ENCODE measurements around the gene DPP10.
"Not testable (repeated sequence)": the region's sequence is repeated elsewhere in the genome, so short reads cannot be mapped to it uniquely, and the experiment has no call there.

DPP10 gene

DNA sequence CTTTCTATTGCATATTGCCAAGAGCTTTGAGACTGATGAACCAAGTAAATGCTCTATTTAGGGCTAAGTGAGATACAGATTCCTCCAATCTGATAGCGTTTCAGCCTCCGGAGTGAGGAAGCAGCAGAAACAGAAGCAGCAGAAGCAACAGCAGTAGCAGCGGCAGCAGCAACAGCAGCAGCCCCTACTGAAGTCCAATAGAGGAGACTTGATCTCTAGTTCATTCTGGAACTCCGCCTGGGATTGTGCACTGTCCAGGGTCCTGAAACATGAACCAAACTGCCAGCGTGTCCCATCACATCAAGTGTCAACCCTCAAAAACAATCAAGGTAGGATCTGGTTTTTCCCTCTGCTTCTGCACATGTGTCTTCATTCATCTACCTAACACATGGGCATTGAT lies at the start of gene DPP10:
TSS of gene DPP10 (plus strand) at position 132 of the 400 bp plus-strand sequence.
- DNase-seq (ENCODE audit: low read depth in 2 of 2) = no peak

DNA sequence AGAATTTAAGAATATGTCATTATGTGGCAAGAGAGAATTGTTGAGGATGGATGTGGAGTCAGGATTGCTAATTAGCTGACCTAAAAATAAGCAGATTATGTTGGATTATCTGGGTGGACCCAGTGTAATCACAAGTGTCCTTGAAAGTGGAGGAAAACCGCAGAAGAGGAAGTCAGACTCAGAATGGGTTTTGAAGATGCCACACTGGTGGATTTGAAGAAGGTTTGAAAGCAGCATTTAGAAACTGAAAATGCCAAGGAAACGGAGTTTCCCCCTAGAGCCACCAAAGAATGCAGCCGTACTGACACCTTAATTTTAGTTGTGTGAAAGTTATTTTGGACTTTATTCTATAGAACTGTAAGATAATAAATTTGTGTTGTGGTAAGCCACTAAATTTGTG lies 41.6 kb upstream of the DPP10 start:
- no peak for DNase-seq (ENCODE audit: low read depth in 2 of 2)

DNA sequence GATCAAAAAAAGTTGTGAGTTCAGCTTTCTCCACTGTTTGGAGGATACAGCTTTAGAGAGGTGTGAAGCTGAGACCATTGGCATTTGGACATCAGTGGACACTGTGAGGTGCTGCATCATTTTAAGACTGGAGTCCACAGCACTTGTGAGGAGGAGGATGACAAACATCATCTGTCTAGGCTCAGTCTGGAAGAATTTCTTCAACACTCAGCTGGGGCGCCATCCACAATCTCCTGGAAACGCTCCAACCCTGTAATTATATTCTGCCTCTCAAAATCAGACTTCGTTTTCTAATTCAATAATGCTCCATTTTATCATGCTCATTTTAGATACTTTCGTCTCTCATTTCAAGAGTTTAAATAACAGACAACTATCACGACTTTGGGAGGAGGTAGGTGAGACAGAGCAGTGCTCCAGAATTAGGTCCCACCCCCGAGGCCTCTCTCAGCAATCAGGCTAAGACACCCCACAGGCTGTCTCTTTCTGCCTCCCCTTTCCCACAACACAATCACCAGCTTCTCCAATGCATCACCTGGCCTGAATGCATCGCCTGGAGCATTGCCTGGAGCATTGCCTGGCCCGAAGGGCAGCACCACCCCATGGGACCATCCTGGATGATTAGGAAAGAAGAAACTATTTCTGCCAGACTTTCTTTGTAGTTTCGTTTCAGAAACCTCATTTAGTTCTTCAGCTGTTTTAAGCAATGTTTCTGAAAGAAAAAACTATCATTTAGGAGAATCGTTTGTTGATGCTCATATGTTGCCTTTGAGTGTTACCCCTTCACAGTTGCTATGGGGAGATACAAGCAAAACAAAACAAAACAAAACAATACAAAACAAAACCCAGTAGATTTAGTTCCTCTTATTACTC lies 37.0 kb upstream of the DPP10 start:
- no peak for DNase-seq (ENCODE audit: low read depth in 2 of 2)

DNA sequence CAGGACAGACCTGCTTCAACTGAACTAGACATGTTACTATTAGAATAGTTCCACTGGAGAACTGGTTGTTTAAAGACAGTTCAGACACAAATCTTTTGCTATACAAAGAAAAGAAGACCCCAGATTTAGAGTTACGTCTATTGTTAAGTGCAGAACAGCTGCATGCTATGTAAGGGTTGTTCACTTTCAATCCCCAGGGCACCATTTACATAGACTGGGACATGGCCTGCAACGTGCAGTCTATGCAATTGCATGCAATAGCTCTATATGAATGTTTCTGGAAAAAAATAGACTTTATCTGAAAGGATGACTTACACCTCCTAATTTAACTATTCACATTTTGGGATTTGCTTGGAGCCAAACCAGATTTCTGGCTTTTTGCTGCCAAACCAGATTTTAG lies 36.1 kb upstream of the DPP10 start:
- DNase-seq (ENCODE audit: low read depth in 2 of 2) = no peak

DNA sequence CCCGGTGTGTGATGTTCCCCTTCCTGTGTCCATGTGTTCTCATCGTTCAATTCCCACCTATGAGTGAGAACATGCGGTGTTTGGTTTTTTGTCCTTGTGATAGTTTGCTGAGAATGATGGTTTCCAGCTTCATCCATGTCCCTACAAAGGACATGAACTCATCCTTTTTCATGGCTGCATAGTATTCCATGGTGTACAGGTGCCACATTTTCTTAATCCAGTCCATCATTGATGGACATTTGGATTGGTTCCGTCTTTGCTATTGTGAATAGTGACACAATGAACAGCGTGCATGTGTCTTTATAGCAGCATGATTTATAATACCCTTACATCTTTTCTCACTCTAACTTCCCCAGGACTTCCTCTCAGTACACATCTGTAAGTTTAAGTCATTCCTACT lies 35.1 kb upstream of the DPP10 start:
- not testable (repeated sequence) for DNase-seq (ENCODE audit: low read depth in 2 of 2)

DNA sequence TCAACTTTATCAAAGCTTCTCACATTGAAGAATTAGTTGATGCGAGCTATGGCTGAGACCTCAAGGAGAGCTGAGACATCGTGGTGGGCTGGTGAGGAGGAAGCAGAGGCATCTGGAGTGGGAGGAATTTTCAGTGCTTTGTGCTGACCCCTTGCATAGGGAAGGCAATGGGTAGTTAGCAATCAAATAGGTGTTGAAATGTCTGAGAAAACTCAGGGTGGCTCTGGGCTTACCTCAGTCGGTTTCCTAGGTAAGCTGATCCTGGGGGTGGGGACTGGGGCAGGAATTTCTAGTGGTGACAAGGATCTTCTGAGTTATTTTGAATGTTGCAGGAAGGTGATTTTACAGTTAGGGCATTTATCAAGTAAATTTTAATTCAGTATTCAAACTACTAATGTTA lies 20.7 kb upstream of the DPP10 start:
- DNase-seq (ENCODE audit: low read depth in 2 of 2) = no peak

DNA sequence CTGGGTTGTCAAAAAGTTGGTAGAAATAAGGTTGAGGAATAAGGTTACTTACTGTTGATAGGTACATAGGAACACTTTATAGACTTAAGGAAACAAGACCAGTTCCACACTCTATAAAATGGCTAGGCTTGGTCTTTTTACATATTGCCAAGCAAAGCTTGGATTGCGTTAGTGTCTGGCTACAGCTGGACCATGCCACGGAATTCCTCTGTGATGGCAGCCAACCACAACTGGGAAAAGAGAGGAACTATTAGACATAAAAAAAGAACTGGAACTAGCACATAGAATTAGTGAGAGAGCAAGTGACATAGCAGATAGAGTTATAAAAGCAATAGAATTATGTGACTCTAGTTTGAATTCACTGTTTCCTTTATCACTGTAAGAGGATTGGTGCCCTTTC lies 17.7 kb upstream of the DPP10 start:
- DNase-seq (ENCODE audit: low read depth in 2 of 2) = no peak

DNA sequence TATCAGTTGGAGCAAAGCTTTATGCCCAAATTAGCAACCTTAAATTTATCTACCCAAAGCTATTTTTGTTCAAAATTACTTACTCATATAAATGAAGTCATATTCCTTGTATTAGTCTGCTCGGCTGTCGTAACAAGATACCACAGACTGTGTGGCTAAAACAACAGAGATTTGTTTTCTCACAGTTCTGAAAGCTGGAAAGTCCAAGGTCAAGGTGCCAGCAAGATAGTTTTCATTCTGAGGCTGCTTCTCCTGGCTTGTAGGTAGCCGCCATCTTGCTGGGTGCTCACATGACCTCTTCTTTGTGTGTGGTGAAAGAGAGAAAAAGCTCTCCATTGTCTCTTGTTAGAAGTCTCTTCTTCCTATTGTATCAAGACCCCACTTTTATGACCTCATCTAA lies 15.7 kb upstream of the DPP10 start:
- DNase-seq (ENCODE audit: low read depth in 2 of 2) = no peak

DNA sequence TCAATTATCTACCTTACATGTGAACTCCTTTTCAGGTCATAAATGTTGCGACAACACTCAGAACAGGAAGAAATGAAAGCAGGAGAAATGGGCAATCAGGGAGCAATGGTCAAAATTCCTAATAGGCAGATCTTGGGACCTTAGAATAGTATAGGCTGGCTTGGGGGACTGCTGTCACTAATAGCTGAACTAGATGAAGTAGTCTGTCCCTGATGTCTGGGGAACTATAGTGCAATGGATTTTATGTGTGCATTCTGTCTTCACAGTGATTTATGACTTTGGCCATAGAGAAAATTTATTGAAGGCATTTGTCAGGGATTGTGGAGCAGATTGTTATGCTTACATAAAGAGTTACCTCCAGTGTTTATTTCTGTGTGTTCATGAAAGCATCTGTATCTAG lies 6.1 kb upstream of the DPP10 start:
- DNase-seq (ENCODE audit: low read depth in 2 of 2) = no peak

DNA sequence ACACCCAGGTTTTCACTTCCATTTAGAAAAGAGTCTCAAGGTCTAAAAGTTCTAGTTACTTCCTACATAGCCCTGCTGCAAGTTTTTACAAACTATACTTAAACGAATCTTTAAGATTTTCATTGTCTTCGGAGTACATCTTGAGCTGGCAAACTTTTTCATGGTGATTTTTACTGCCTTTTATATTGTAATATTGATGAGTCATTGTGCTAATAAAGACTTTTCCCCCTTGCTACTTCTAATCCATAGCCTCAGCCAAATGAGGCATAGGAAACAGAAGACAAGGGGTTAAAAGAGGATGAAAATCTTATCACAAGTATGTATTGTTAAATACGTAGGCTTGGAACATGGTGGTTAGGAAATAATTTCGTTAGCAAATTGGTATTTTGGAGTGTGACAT lies 4.1 kb downstream of the DPP10 start:
- no peak for DNase-seq (ENCODE audit: low read depth in 2 of 2)

DNA sequence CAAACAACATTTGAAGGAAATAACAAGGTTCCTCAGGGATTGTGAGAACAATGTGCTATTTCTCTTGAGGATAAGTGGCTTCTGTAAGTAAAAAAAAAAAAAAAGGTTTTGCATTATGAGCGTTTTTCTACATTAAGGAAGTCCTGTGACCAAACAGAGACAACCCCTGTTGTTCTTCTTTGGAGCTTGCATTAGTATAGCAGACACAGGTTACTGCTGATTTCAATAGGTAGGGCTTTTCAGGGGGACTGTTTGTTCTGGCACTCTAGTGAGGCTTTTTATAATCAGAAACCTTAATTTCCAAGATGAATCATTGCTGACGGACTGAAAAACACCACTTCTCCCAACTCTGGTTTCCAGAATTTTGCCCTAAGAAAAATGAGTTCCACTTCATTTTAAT lies 8.2 kb downstream of the DPP10 start:
- DNase-seq (ENCODE audit: low read depth in 2 of 2) = no peak

DNA sequence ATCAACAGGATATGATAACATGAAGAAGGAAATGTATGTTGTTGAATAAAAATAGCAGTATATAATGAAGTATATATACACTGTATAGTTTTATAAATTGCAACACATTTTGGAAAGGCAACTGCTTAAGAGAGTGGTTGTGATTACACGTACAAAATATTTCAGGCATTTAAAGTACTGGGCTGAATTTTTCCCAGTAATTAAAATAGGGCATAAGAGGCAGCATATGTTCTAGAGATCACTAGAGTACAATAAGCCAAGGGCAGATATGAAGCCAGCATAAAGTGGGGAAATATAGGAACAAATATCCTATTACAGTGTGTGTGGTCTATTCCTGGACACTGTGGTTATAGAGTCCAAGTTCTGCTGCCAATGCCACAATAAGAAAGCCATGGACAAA lies 14.1 kb downstream of the DPP10 start:
- no peak for DNase-seq (ENCODE audit: low read depth in 2 of 2)

DNA sequence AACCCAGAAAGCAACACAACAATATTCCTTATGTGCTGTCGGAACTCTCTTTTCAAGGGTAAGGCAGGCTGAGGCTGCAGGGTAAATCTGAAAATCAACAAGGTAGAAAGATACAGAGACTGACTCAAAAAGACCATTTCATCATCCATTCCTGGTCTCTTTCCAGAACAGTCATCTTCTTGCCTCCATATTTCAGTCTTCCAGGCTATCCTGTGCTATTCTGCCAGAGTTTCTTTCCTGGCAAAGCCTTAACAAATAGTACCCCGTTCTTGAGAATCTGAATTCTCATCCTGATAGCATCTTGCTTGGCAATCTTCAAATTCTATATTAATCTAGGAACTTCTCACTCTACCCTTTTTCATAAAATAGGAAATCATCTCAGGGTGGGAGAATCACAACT lies 15.5 kb downstream of the DPP10 start:
- DNase-seq (ENCODE audit: low read depth in 2 of 2) = no peak

DNA sequence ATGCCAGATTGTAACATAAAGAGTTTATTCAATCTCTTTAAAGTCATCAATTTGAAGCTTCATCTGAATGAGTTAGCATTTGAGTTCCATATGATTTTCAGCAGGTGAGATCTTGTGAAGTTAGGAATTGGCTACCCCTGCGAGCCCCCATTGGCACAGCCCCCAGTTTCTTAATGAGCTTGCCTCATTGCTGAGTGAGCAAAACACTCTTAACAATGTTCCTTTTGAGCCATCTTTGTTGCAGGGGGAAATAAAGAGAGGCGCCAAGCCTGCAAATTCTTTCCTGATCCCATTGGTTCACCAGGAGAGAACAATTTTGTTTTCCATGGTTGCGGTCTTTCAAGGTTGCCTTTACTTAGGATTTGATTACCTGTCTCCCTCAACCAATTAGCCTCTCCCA lies 18.7 kb downstream of the DPP10 start:
- DNase-seq (ENCODE audit: low read depth in 2 of 2) = no peak

DNA sequence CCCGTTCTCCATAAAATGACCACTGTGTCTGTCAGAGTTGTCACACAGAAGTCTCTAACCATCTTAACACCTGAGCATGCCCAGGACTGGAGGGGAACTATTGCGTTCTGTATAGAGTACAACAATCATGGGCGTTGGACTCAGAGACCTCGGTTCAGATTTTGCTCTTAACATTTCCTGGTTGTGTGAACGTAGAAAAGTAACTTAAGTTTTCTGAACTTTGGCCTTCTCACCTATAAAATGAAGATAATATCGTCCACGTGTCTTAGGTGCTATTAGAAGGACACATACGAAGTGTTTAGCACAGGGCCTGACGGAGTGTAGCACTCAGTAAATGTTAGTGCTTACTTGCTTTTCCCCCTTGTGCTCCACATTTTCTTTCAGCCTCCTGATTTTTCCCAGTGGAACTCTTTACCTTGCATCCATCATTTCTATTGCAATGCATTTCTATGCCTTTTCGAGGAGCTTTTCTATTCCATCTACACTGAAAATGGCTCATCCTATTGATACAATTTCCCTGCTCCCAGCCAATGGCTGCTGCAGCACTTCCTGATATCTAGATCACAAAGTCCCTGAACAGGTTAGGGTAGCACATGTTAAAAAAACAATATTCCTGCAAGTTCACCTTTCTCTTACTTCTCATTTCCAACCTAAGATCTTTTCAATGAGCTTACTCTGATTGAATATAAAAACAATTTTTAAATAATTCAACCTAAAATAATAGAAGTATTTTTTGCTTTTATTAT lies 22.7 kb downstream of the DPP10 start:
- no peak for DNase-seq (ENCODE audit: low read depth in 2 of 2)

DNA sequence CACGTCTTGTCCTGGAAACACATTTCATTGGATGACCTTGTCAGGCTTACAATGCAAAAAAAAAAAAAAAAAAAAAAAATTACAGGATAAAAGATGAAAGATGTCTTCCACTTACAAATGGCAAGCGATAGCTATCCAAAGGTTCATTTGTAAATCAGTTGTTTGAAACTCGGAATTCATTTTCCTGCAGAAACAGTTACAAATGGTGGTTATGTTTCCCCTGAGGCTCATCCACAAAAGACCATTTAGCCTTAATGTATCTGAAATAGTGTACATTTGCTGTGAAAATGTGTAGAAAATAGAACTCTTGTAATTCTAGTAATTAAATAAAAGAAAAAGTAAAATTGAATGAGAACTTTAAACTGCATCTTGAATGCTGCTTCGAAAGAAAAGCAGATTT lies 25.9 kb downstream of the DPP10 start:
- DNase-seq (ENCODE audit: low read depth in 2 of 2) = no peak

DNA sequence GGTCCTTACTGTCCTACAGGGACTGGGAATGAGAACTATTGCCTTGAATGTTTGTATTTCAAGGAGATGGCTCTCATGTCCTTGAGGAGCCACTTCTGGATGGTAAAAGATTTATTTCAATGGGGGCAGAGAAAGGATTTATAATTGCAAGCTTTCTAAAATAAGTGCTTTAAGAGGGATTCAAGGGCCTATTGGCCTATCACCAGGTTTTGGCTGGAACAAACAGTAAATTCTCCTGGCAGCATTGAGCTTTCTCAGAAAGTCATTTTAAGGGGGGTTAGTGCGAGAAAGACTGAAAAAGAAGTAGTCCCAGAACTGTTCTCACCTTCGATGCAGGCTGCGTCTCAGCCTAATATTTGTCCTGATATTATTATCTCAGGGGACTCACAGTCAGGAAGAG lies 29.8 kb downstream of the DPP10 start:
- no peak for DNase-seq (ENCODE audit: low read depth in 2 of 2)

DNA sequence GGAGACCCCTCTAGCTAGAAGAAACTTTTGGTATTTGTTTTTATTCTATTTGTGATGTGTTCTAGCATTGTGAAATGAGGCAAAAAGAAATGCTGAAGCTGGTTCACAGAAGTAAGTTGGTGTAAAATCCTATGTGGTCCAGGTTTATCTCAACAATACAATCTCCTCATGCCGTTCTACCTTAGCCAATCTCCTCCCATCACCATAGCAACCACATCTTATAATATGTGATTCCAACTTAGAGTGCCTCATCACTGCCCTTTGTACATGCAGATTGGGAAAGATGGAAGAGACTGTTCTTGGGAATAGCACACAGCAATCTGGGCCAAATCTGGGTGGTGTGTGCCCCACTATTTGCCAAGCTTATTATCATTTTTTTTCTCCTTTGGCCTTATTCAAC lies 30.3 kb downstream of the DPP10 start:
- DNase-seq (ENCODE audit: low read depth in 2 of 2) = no peak

DNA sequence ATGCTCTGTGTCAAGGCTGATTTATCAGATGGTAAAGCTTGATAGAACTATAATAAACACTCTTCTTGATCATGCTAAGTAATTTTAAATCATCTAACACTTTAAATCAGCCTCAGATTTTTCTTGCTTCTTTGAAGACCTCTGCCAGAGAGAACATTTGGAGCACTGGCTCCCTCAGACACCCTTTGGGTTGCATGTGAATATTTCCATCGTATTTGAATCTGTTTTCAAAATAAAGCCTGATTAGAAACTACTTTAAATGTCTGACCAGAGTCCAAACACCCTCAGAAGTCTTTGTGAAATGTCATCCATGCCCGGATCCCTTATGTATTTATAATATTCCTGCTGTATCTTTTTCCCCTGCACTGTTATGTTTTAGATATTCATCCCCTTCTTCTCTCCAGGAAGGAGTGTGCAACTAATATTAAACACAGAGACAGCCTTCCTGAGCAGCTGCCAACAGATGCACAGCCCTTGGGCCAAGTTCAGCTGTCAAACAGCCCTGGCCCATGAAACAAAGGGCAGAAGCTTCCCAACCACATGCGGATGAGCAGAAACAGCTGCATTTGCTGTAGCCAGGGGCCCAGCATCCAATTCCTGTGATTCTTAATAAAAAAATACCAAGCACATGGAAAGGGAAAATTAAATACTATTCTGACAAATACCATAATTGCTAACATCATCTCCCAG lies 46.5 kb downstream of the DPP10 start:
- no peak for DNase-seq (ENCODE audit: low read depth in 2 of 2)

DNA sequence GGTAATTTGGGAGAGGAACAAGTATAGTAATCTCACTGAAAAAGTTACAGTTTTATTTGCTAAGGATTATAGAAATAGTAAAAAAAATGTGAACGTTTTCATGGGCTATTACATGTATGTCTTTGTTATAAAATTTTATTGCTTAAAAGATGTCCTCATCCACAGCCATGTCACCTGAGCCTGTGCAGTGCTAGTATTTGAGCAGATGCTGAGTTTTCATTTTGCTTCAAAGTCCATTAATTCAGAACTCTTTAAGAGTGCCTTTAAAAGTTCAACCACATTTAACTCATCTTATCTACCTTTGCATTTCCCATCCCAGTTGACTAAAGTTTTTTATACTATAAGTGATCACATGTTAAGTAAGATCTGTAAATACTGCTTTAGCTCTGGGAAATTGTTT lies 52.6 kb downstream of the DPP10 start:
- no peak for DNase-seq (ENCODE audit: low read depth in 2 of 2)

DNA sequence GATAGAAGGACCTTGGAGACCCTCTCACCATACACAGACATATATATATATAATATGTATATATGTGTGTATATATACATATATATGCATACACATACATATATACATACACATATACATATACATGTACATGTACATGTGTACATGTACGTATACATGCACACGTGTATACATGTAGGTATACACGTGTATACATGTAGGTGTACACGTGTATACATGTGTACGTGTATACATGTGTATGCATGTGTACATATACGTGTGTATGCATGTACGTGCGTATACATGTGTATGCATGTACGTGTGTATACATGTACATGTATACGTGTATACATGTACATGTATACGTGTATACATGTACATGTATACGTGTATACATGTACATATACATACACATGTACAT lies 54.5 kb downstream of the DPP10 start:
- no peak for DNase-seq (ENCODE audit: low read depth in 2 of 2)

DNA sequence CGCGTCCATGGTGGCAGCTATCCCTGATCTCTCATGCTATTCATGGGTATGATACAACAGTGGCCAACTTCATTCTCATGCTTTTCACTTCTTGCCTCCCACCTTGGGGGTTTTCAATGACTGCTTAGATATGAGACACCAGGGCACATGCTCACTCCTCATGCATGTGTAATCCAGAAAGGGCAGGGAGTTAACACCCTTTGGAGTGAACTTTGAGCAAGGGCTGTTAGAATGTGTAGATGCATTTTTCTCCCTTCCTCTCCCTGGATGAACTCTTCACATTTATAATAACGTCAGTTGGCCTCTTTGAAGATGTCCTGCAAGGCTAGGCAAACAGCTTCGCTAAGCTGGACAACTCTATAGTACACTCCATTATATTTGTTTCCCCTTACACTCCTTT lies 56.7 kb downstream of the DPP10 start:
- DNase-seq (ENCODE audit: low read depth in 2 of 2) = no peak

DNA sequence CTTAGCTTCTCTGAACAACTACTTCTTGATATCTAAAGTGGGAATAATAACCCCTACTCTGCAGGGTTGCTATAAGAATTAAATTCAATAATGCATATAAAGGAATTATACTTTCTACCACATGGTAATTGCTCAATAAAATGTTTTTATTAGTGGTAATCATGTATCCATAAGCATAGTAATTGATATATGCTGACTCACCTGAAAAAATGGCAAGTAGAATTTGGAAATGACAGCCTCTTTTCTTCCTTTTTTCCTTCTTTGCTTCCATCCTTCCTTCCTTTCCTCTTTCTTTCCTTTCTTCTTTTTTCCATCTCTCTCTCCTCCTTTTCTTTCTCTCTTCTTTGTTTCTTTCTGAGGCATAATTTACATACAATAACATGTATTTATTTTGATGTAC lies 65.3 kb downstream of the DPP10 start:
- no peak for DNase-seq (ENCODE audit: low read depth in 2 of 2)
